Fibroblast of villous mesenchyme (primary cell): Measurements from ENCODE around the gene PLD2. TPM values are rescaled to one million over a fixed set of nuclear protein-coding genes. Genes with fewer than 3 reads are reported as not detected.
"Not testable (repeated sequence)": the region's sequence is repeated elsewhere in the genome, so short reads cannot be mapped to it uniquely, and the experiment has no call there.

Experiments used
- DNase-seq: peaks from one replicate; pipeline ENCODE4 v3.0.0-alpha.2; 2010; ENCODE audit warnings: low read depth
- H3K4me3 ChIP-seq: 2 replicates; pipeline ENCODE4 v1.5.1; 2011; ENCODE audit warnings: low read depth, mild to moderate bottlenecking, low read length
- total RNA-seq: library from RNA; depleted of rRNA; stranded (reverse); fragments of >200 nt; gene quantifications from 2 replicates; pipeline ENCODE4 v1.2.3, GENCODE V29; 2012
- TF ChIP-seq, protein P1 (sequence below): IDR thresholded peaks from 2 replicates; pipeline ENCODE4 v1.5.1; 2012; ENCODE audit warnings: low read depth, mild to moderate bottlenecking, low read length; ENCODE audit not compliant: insufficient read depth

Gene PLD2
- total RNA-seq, 1 donor: 11.7 TPM

GRCh38 chr17:4854111-4854681 is 47.2 kb downstream of the PLD2 start:
- no peak for DNase-seq
- TF ChIP-seq, protein P1, sequence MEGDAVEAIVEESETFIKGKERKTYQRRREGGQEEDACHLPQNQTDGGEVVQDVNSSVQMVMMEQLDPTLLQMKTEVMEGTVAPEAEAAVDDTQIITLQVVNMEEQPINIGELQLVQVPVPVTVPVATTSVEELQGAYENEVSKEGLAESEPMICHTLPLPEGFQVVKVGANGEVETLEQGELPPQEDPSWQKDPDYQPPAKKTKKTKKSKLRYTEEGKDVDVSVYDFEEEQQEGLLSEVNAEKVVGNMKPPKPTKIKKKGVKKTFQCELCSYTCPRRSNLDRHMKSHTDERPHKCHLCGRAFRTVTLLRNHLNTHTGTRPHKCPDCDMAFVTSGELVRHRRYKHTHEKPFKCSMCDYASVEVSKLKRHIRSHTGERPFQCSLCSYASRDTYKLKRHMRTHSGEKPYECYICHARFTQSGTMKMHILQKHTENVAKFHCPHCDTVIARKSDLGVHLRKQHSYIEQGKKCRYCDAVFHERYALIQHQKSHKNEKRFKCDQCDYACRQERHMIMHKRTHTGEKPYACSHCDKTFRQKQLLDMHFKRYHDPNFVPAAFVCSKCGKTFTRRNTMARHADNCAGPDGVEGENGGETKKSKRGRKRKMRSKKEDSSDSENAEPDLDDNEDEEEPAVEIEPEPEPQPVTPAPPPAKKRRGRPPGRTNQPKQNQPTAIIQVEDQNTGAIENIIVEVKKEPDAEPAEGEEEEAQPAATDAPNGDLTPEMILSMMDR: no peak
- no peak overlapping the region for H3K4me3 ChIP-seq

DNA sequence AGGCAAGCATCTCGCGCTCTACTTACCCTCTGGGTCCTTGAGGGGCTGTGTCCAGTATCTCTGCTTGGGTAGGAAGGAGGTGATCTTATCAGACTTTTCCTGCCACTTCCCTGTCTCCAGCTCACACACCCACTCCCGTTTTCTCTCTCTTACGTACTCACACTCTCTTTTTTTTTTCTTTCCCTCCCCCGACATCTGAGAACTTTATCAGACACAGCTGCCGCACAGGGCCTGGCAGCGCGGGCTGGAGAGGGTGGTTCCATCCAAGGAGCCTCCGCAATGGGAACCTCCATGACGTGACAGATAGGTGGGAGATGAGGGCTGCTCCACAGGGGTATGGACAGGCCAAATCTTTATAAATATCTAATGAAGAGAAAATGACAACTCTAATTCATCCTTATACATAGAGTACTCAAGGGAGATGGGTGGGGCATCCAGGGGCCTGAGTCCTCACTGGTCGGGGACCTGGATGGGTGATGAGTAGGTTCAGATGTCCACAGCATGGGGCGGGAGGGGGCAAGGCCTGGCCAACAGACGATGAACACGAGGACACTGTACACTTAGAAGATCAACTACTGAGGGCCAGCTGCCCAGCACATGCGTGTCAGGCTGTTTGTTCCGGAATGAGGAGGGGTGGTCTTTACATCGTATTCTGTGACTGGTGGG is 49.5 kb downstream of the PLD2 start:
- no peak for DNase-seq
- no peak overlapping the region for H3K4me3 ChIP-seq
- TF ChIP-seq, protein P1: no peak

DNA sequence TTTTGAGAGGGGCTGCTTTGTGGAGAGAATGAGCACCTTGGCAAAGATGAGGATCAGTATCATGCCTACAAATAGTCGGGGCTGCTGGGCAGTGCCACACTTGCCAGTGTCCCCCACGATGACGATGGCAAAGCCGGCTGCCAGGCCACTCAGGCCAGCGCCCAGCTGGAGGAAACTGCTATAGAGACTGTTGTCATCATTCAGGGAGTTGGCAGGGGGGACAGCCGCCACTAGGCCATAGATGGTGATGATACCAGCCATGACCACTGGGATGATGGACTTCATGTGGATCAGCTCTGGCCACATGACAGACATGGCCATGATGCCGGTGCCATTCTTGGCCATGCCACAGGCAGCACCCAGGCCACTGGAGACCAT is 50.0 kb downstream of the PLD2 start:
- no peak overlapping the region for H3K4me3 ChIP-seq
- no peak for DNase-seq
- TF ChIP-seq, protein P1: no peak

DNA sequence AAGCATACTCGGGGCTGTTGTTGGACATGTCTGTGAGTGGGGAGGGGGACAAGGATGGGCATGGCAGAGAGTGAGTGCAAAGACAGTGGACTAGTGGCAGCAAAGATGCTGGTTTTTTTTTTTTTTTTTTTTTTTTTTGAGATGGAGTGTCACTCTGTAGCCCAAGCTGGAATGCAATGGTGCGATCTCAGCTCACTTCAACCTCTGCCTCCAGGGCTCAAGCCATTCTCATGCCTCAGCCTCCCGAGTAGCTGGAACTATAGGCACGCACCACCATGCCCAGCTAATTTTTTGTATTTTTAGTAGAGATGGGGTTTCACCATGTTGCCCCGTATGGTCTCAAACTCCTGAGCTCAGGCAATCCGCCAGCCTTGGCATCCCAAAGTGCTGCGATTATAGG is 50.4 kb downstream of the PLD2 start:
- DNase-seq: not testable (repeated sequence)

DNA sequence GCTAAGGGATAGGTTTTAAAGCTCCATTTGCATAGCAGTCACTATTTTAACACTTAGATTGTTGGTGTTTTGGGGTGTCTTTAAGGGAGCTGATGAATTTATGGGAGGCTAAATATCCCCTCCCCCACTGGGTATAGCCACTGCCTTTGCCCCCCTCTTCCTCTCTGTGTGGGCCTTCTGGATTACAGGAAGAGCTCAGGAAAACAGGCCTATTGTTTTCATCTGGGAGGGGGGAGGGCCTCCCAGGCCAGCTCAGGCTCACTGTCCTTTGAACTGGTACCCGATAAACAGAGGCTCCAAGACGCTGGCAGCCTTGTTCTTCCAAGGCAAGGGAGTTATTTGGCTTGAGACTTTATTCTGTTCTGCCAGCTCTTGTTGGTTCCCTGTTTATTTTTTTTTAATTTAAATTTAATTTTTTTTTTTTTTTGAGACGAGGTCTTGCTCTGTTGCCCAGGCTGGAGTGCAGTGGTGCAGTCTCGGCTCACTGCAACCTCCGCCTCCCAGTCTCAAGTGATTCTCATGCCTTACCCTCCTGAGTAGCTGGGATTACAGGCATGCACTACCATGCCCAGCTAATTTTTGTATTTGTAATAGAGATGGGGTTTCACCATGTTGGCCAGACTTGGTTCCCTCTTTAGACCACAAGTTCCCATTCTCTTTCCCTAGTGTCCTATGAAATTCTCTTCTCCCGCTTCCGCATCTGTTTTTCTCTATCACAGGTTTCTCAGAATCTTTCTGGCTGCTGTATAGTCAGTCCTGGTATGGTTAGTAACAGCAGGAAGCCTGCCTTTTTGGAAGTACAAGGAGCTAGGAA is 51.3 kb downstream of the PLD2 start:
- DNase-seq: no peak

More for the DNA sequence above, 50.4 kb downstream of the PLD2 start:
- not testable (repeated sequence) for H3K4me3 ChIP-seq

GRCh38 chr17:4858882-4859260 is 51.9 kb downstream of the PLD2 start:
- TF ChIP-seq, protein P1: no peak
- no peak for DNase-seq

More for the DNA sequence above, 51.3 kb downstream of the PLD2 start:
- no peak overlapping the region for H3K4me3 ChIP-seq
- TF ChIP-seq, protein P1: no peak

More at GRCh38 chr17:4858882-4859260, 51.9 kb downstream of the PLD2 start:
- H3K4me3 ChIP-seq: no peak overlapping the region
